K562 treated with DMSO at 1 percent for 48 hours (cell line): ENCODE data around the gene BAX. TPM values are rescaled to one million over a fixed set of nuclear protein-coding genes. Genes with fewer than 3 reads are reported as not detected.

Source experiments
- total RNA-seq: library from RNA; unstranded; fragments of 300-600 nt; gene quantifications from 2 replicates; pipeline ENCODE4 v1.2.3, GENCODE V29; 2022; ENCODE audit warnings: low replicate concordance; ENCODE audit errors: extremely low read depth

The BAX gene
- not detected in 2 replicates for total RNA-seq

GRCh38 chr19:48954595-48955307 is at the start of gene BAX:
BAX (plus strand) TSS chr19:48954875; CDS start chr19:48954929, 54 bp downstream.

DNA sequence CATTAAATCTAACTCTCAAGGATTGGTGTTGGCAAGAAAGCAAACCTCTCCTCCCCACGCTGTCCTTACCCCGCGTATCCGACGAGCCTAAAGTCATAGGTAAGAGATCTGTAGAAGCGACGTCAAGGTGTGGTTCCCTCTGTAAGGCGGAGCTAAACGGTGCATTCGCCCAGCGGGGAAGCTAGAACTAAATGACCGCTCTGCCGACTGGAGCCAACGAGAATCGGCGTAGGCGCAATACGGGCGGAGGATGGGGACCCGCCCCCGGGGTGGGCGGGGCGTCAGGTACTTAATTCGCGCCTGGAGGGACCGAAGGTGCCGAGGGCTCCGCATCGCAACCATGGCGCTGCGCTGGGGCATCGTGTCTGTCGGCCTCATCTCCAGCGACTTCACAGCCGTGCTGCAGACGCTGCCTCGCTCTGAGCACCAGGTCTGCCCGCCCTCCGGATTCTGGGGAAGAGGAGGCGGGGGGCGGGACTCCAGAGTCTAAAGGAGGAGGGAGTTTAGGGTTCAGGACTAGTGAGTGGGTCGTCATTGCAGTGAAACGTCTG is 21.2 kb upstream of the BAX start, which contains the start of gene DHDH:
DHDH (plus strand) TSS at position 318 of the 551 bp plus-strand sequence; CDS start at position 341, 23 bp downstream.

DNA sequence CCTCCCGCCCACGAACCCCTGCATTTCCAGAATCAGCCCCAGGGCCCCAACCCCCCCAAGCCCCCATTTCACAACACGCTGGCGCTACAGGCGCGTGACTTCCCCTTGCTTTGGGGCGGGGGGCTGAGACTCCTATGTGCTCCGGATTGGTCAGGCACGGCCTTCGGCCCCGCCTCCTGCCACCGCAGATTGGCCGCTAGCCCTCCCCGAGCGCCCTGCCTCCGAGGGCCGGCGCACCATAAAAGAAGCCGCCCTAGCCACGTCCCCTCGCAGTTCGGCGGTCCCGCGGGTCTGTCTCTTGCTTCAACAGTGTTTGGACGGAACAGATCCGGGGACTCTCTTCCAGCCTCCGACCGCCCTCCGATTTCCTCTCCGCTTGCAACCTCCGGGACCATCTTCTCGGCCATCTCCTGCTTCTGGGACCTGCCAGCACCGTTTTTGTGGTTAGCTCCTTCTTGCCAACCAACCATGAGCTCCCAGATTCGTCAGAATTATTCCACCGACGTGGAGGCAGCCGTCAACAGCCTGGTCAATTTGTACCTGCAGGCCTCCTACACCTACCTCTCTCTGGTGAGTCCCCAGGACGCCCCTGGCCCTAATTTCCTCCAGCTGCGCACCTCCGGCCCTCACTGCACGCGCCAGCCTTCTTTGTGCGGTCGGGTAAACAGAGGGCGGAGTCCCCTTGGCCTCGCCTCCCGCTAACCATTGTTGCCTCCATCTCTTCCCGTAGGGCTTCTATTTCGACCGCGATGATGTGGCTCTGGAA is 10.5 kb downstream of the BAX start, which contains the start of gene FTL:
FTL (plus strand) TSS at position 270 of the 766 bp plus-strand sequence; CDS start at position 469, 199 bp downstream.

GRCh38 chr19:48993175-48994034 is 38.7 kb downstream of the BAX start, which contains the start of the genes GYS1 and RUVBL2:
GYS1 (minus strand) TSS chr19:48993309; CDS start chr19:48993112, 197 bp downstream.
RUVBL2 (plus strand) TSS chr19:48993887; CDS start chr19:48993912, 25 bp downstream.

Other genes starting within 250 kb of the BAX start
- not detected in 2 replicates for gene MAMSTR, start 235.2 kb upstream of the BAX start, total RNA-seq
- not detected in 2 replicates for gene RASIP1, start 214.3 kb upstream of the BAX start, total RNA-seq
- gene IZUMO1, start 208.0 kb upstream of the BAX start, total RNA-seq, result not detected in 2 replicates
- not detected in 2 replicates for gene FUT1, start 202.2 kb upstream of the BAX start, total RNA-seq
- gene FGF21, start 199.4 kb upstream of the BAX start, total RNA-seq, result not detected in 2 replicates
- gene BCAT2, start 143.8 kb upstream of the BAX start, total RNA-seq, result not detected in 2 replicates
- not detected in 2 replicates for gene HSD17B14, start 118.4 kb upstream of the BAX start, total RNA-seq
- gene PLEKHA4, start 86.3 kb upstream of the BAX start, total RNA-seq, result not detected in 2 replicates
- gene PPP1R15A, start 82.5 kb upstream of the BAX start, total RNA-seq, result not detected in 2 replicates
- gene TULP2, start 56.1 kb upstream of the BAX start, total RNA-seq, result not detected in 2 replicates
- gene NUCB1, start 54.6 kb upstream of the BAX start, total RNA-seq, result 924 and 1,522 TPM in 2 replicates
- not detected in 2 replicates for gene DHDH, start 21.2 kb upstream of the BAX start, total RNA-seq
- 5,393 and 6,511 TPM in 2 replicates for gene FTL, start 10.4 kb downstream of the BAX start, total RNA-seq
- gene GYS1, start 38.4 kb downstream of the BAX start, total RNA-seq, result 109 TPM in 1 of 2 replicates, not detected in the other
- gene RUVBL2, start 39.0 kb downstream of the BAX start, total RNA-seq, result not detected in 2 replicates
- not detected in 2 replicates for gene LHB, start 62.2 kb downstream of the BAX start, total RNA-seq
- not detected in 2 replicates for gene CGB3, start 69.5 kb downstream of the BAX start, total RNA-seq
- gene CGB2, start 77.0 kb downstream of the BAX start, total RNA-seq, result not detected in 2 replicates
- not detected in 2 replicates for gene CGB1, start 82.0 kb downstream of the BAX start, total RNA-seq
- gene CGB5, start 89.0 kb downstream of the BAX start, total RNA-seq, result not detected in 2 replicates
- not detected in 2 replicates for gene CGB8, start 94.2 kb downstream of the BAX start, total RNA-seq
- not detected in 2 replicates for gene CGB7, start 102.9 kb downstream of the BAX start, total RNA-seq
- not detected in 2 replicates for gene NTF4, start 109.9 kb downstream of the BAX start, total RNA-seq
- not detected in 2 replicates for gene KCNA7, start 117.8 kb downstream of the BAX start, total RNA-seq
- gene SNRNP70, start 130.6 kb downstream of the BAX start, total RNA-seq, result not detected in 2 replicates
- gene LIN7B, start 159.5 kb downstream of the BAX start, total RNA-seq, result not detected in 2 replicates
- gene C19orf73, start 164.3 kb downstream of the BAX start, total RNA-seq, result not detected in 2 replicates
- gene PPFIA3, start 164.7 kb downstream of the BAX start, total RNA-seq, result not detected in 2 replicates
- gene HRC, start 200.5 kb downstream of the BAX start, total RNA-seq, result not detected in 2 replicates
- gene TRPM4, start 202.9 kb downstream of the BAX start, total RNA-seq, result 127 TPM in 1 of 2 replicates, not detected in the other